ENCODE measurements around the gene ZNF763. TPM values are rescaled to one million over a fixed set of nuclear protein-coding genes. Genes with fewer than 3 reads are reported as not detected.
"Not testable (repeated sequence)": the region's sequence is repeated elsewhere in the genome, so short reads cannot be mapped to it uniquely, and the experiment has no call there.

The ZNF763 gene
- total RNA-seq, 1 donor from 2014 or later: not detected

DNA sequence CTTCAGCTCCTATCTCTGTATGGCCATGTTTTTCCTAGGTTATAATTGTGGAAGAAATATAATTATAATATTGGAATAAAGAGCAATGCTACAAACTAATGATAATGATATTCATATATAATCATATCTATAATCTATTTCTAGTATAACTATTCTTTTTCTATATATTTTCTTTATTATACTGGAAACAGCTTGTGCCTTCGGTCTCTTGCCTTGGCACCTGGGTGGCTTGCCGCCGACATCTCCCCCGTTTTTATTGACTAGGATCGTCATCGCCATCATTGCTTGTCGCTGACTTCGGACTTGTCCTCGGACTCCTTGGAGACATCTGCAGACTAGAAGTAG lies 24.2 kb downstream of the ZNF763 start:
- FAIRE-seq (no peak), DNase-seq (ENCODE audit: low read depth) (no peak)
- Mint-ChIP-seq H3K27me3 (ENCODE audit: low read depth, unreplicated experiment) (no peaks in the 10 kb centered on the region), H3K36me3 (ENCODE audit: low read depth, unreplicated experiment) (peaks cover 1% of the 10 kb centered on the region), H3K4me1 (ENCODE audit: low read depth, unreplicated experiment) (no peaks in the 10 kb centered on the region), H3K4me3 (ENCODE audit: unreplicated experiment) (no peak overlapping the region), H3K9me3 (ENCODE audit: unreplicated experiment) (peaks cover 16% of the 10 kb centered on the region), H3K27ac (ENCODE audit: unreplicated experiment) (no peak overlapping the region)
- Histone ChIP-seq H3K4me2 (ENCODE audit: low read length) (peak overlapping the region; percentile 89), H3K4me3 (ENCODE audit: insufficient read depth, low read depth, low read length) (peak overlapping the region; percentile 82), H3K9me3 (ENCODE audit: insufficient read depth, low read depth, low read length) (peaks cover 5% of the 10 kb centered on the region), H3K27me3 (ENCODE audit: insufficient read depth, low read length) (no peaks in the 10 kb centered on the region), H3K79me2 (ENCODE audit: insufficient read depth, low read length) (peaks cover 34% of the 10 kb centered on the region), H3K9ac (ENCODE audit: low read length) (no peak overlapping the region), H3K27ac (ENCODE audit: low read depth, low read length) (no peak overlapping the region), H4K20me1 (ENCODE audit: insufficient read depth, low read length) (peaks cover 31% of the 10 kb centered on the region), H2AFZ (ENCODE audit: low read depth, low read length) (no peak overlapping the region), H3K36me3 (ENCODE audit: insufficient read depth, low read length) (no peaks in the 10 kb centered on the region), H3K4me1 (ENCODE audit: insufficient read depth, low read length) (no peaks in the 10 kb centered on the region)
- TF ChIP-seq EZH2 (IDR thresholded peaks at IDR 0.05; ENCODE audit: insufficient read depth, low read length) (no peak), CTCF (IDR thresholded peaks at IDR 0.05; ENCODE audit: insufficient read depth, low read depth, low read length) (no peak)

DNA sequence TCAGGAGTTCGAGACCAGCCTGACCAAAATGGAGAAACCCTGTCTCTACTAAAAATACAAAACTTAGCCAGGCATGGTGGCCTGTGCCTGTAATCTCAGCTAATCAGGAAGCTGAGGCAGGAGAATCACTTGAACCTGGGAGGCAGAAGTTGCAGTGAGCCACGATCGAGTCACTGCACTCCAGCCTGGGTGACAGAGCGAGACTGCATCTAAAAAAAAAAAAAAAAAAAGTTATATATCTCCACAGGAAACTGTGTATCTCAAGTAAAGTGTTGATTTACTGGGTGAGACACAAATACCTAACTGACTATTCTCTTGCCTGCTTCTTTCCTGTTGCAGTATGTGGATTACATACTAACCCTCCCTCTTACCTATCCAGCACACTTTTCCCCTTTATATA lies 27.1 kb downstream of the ZNF763 start:
- H3K27ac Mint-ChIP-seq (ENCODE audit: unreplicated experiment); DNase-seq (ENCODE audit: low read depth); H3K4me3 Mint-ChIP-seq (ENCODE audit: unreplicated experiment); H3K36me3 ChIP-seq (ENCODE audit: insufficient read depth, low read length); H3K27me3 ChIP-seq (ENCODE audit: insufficient read depth, low read length); FAIRE-seq; H3K4me2 ChIP-seq (ENCODE audit: low read length); H3K27me3 Mint-ChIP-seq (ENCODE audit: low read depth, unreplicated experiment); H3K9me3 ChIP-seq (ENCODE audit: insufficient read depth, low read depth, low read length); H3K4me1 Mint-ChIP-seq (ENCODE audit: low read depth, unreplicated experiment); H2AFZ ChIP-seq (ENCODE audit: low read depth, low read length); H3K4me1 ChIP-seq (ENCODE audit: insufficient read depth, low read length); H3K36me3 Mint-ChIP-seq (ENCODE audit: low read depth, unreplicated experiment); H3K9ac ChIP-seq (ENCODE audit: low read length); H3K4me3 ChIP-seq (ENCODE audit: insufficient read depth, low read depth, low read length); H3K27ac ChIP-seq (ENCODE audit: low read depth, low read length): not testable (repeated sequence)
- Histone ChIP-seq H4K20me1 (ENCODE audit: insufficient read depth, low read length) (peaks cover 31% of the 10 kb centered on the region), H3K79me2 (ENCODE audit: insufficient read depth, low read length) (peaks cover 43% of the 10 kb centered on the region)
- peaks cover 17% of the 10 kb centered on the region for H3K9me3 Mint-ChIP-seq (ENCODE audit: unreplicated experiment)

- Histone ChIP-seq H4K20me1 (ENCODE audit: insufficient read depth, low read length) (peaks cover 18% of the 10 kb centered on the region), H3K4me3 (ENCODE audit: insufficient read depth, low read depth, low read length) (no peak overlapping the region), H3K27me3 (ENCODE audit: insufficient read depth, low read length) (no peaks in the 10 kb centered on the region), H3K36me3 (ENCODE audit: insufficient read depth, low read length) (no peaks in the 10 kb centered on the region), H2AFZ (ENCODE audit: low read depth, low read length) (no peak overlapping the region), H3K79me2 (ENCODE audit: insufficient read depth, low read length) (peaks cover 48% of the 10 kb centered on the region), H3K9ac (ENCODE audit: low read length) (no peak overlapping the region), H3K4me2 (ENCODE audit: low read length) (no peak overlapping the region), H3K4me1 (ENCODE audit: insufficient read depth, low read length) (no peaks in the 10 kb centered on the region), H3K9me3 (ENCODE audit: insufficient read depth, low read depth, low read length) (peaks cover 2% of the 10 kb centered on the region), H3K27ac (ENCODE audit: low read depth, low read length) (no peak overlapping the region)
- Mint-ChIP-seq H3K27me3 (ENCODE audit: low read depth, unreplicated experiment) (no peaks in the 10 kb centered on the region), H3K9me3 (ENCODE audit: unreplicated experiment) (peaks cover 18% of the 10 kb centered on the region), H3K27ac (ENCODE audit: unreplicated experiment) (no peak overlapping the region), H3K4me3 (ENCODE audit: unreplicated experiment) (no peak overlapping the region), H3K36me3 (ENCODE audit: low read depth, unreplicated experiment) (peaks cover 1% of the 10 kb centered on the region), H3K4me1 (ENCODE audit: low read depth, unreplicated experiment) (no peaks in the 10 kb centered on the region)
- FAIRE-seq (no peak), DNase-seq (ENCODE audit: low read depth) (no peak)
- no peak for TF ChIP-seq EZH2 (IDR thresholded peaks at IDR 0.05; ENCODE audit: insufficient read depth, low read length)
- no peak for TF ChIP-seq CTCF (IDR thresholded peaks at IDR 0.05; ENCODE audit: insufficient read depth, low read depth, low read length)
These were observed 30.3 kb downstream of the ZNF763 start for GRCh38 chr19:11995174-11995573.
